ENCODE measurements around the gene KRTAP9-4.
"Not testable (repeated sequence)": the region's sequence is repeated elsewhere in the genome, so short reads cannot be mapped to it uniquely, and the experiment has no call there.

- TF ChIP-seq CTCF (IDR thresholded peaks at IDR 0.05; ENCODE audit: low read length); EZH2phosphoT487 (IDR thresholded peaks at IDR 0.05; ENCODE audit: low read length); EZH2 (optimal IDR thresholded peaks at IDR 0.05; ENCODE audit: low read depth, low read length): not testable (repeated sequence)
These were observed at the start of gene KRTAP9-4 for GRCh38 chr17:41249637-41250240.
